Cerebellar cortex (tissue), 1 donor: ENCODE results near the gene SEL1L3.
A peak's percentile ranks its signal among the peaks of the same experiment; 100 is the strongest.

Experiments
- DNase-seq: peaks from one replicate; pipeline ENCODE4 v3.0.0-alpha.2; 2015; ENCODE audit warnings: low spot score

The SEL1L3 gene

GRCh38 chr4:25817059-25817681 lies 45.6 kb downstream of the SEL1L3 start:
- no peak for DNase-seq

- DNase-seq = no peak
These were observed 46.2 kb downstream of the SEL1L3 start for GRCh38 chr4:25816591-25817058.

GRCh38 chr4:25815586-25815985 lies 47.2 kb downstream of the SEL1L3 start:
- DNase-seq = no peak

- DNase-seq = no peak
These were observed 48.3 kb downstream of the SEL1L3 start for GRCh38 chr4:25814301-25815136.

GRCh38 chr4:25813448-25814106 lies 49.2 kb downstream of the SEL1L3 start:
- peak; percentile 93 for DNase-seq

GRCh38 chr4:25811841-25812240 lies 50.9 kb downstream of the SEL1L3 start:
- DNase-seq = no peak

- no peak for DNase-seq
These were observed 51.5 kb downstream of the SEL1L3 start for GRCh38 chr4:25811374-25811690.

GRCh38 chr4:25810461-25811373 lies 52.1 kb downstream of the SEL1L3 start:
- DNase-seq = no peak

- peak; percentile 97 for DNase-seq
These were observed 52.8 kb downstream of the SEL1L3 start for GRCh38 chr4:25809996-25810395.

- DNase-seq = peak; percentile 47
These were observed 55.6 kb downstream of the SEL1L3 start for GRCh38 chr4:25807102-25807728.

- DNase-seq = no peak
These were observed 57.4 kb downstream of the SEL1L3 start for GRCh38 chr4:25805255-25805860.

- no peak for DNase-seq
These were observed 59.0 kb downstream of the SEL1L3 start for GRCh38 chr4:25803720-25804225.

- no peak for DNase-seq
These were observed 61.2 kb downstream of the SEL1L3 start for GRCh38 chr4:25801594-25801993.

GRCh38 chr4:25800245-25800644 lies 62.5 kb downstream of the SEL1L3 start:
- no peak for DNase-seq

- DNase-seq = peak; percentile 56
These were observed 63.3 kb downstream of the SEL1L3 start for GRCh38 chr4:25799522-25799921.

GRCh38 chr4:25797136-25797535 lies 65.7 kb downstream of the SEL1L3 start:
- DNase-seq = no peak

GRCh38 chr4:25795566-25796454 lies 67.0 kb downstream of the SEL1L3 start:
- DNase-seq = no peak

GRCh38 chr4:25795091-25795490 lies 67.7 kb downstream of the SEL1L3 start:
- no peak for DNase-seq

GRCh38 chr4:25792876-25793275 lies 69.9 kb downstream of the SEL1L3 start:
- DNase-seq = no peak
